Measurements from ENCODE around the gene PRR5L.

The PRR5L gene

GRCh38 chr11:36436064-36436463 is 140.0 kb downstream of the PRR5L start:
- H3K4me3 Mint-ChIP-seq = no peak overlapping the region
- no peak overlapping the region for H3K27ac Mint-ChIP-seq
- peaks cover 6% of the 10 kb centered on the region for H3K27me3 Mint-ChIP-seq (ENCODE audit: low read depth, poor library complexity)
- H3K4me1 Mint-ChIP-seq = peaks cover 9% of the 10 kb centered on the region
- no peak for DNase-seq
- no peaks in the 10 kb centered on the region for H3K9me3 Mint-ChIP-seq
- peaks cover 59% of the 10 kb centered on the region for H3K36me3 Mint-ChIP-seq (ENCODE audit: low read depth)
- TF ChIP-seq, protein P1, sequence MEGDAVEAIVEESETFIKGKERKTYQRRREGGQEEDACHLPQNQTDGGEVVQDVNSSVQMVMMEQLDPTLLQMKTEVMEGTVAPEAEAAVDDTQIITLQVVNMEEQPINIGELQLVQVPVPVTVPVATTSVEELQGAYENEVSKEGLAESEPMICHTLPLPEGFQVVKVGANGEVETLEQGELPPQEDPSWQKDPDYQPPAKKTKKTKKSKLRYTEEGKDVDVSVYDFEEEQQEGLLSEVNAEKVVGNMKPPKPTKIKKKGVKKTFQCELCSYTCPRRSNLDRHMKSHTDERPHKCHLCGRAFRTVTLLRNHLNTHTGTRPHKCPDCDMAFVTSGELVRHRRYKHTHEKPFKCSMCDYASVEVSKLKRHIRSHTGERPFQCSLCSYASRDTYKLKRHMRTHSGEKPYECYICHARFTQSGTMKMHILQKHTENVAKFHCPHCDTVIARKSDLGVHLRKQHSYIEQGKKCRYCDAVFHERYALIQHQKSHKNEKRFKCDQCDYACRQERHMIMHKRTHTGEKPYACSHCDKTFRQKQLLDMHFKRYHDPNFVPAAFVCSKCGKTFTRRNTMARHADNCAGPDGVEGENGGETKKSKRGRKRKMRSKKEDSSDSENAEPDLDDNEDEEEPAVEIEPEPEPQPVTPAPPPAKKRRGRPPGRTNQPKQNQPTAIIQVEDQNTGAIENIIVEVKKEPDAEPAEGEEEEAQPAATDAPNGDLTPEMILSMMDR (IDR thresholded peaks at IDR 0.05) = no peak

- Mint-ChIP-seq H3K9me3 (no peaks in the 10 kb centered on the region), H3K4me3 (no peak overlapping the region), H3K36me3 (ENCODE audit: low read depth) (peaks cover 60% of the 10 kb centered on the region), H3K4me1 (peaks cover 7% of the 10 kb centered on the region), H3K27ac (no peak overlapping the region), H3K27me3 (ENCODE audit: low read depth, poor library complexity) (peaks cover 6% of the 10 kb centered on the region)
- no peak for DNase-seq
- TF ChIP-seq, protein P1 (IDR thresholded peaks at IDR 0.05) = no peak
These were observed 140.5 kb downstream of the PRR5L start for GRCh38 chr11:36436589-36436988.

DNA sequence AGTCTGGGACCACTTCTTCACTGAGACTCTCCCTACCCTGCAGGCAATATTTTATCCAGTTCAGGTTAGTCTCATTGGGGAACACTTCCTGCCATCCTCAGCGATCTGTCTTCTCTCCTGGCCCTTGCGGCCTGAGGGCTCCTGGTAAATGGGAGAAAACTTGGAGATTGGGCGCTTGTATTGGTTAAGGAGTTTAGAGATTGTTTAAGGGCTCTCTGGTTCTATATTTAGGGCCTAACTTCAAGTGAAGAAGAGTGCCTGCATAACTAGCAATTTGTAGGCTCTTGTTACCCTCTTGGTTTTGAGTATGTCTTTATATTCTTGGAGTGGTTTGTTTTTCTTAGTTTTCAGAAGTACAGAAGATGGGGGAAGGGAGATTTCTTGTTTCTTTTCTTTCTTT is 141.3 kb downstream of the PRR5L start:
- TF ChIP-seq, protein P1 (IDR thresholded peaks at IDR 0.05) = no peak
- Mint-ChIP-seq H3K9me3 (no peaks in the 10 kb centered on the region), H3K27ac (no peak overlapping the region), H3K4me1 (peaks cover 5% of the 10 kb centered on the region), H3K4me3 (no peak overlapping the region), H3K36me3 (ENCODE audit: low read depth) (peaks cover 59% of the 10 kb centered on the region), H3K27me3 (ENCODE audit: low read depth, poor library complexity) (peaks cover 6% of the 10 kb centered on the region)
- DNase-seq = no peak

DNA sequence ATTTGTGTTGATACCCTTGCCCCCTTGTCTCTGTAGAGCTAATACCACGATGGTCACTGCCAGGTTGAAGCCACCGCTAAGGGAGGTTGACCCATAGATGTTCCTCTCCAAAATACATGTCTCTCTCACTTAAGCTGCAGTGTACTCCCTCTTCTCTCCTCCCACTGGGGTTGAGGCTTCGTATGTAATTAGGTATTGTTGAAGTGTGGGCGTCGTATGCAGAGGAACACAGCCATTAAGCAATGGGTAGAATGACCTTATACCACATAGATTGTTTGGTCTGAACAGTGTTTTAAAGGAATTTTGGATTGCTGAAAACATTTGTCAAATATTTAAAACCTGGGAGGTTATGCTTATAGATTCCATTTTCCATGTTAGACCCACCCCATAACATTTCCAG is 142.0 kb downstream of the PRR5L start:
- no peak for DNase-seq
- TF ChIP-seq, protein P1 (IDR thresholded peaks at IDR 0.05) = no peak
- H3K4me3 Mint-ChIP-seq = no peak overlapping the region
- H3K27me3 Mint-ChIP-seq (ENCODE audit: low read depth, poor library complexity) = peaks cover 6% of the 10 kb centered on the region
- H3K27ac Mint-ChIP-seq = no peak overlapping the region
- H3K9me3 Mint-ChIP-seq = peaks cover 3% of the 10 kb centered on the region
- H3K4me1 Mint-ChIP-seq = peaks cover 5% of the 10 kb centered on the region
- H3K36me3 Mint-ChIP-seq (ENCODE audit: low read depth) = peaks cover 65% of the 10 kb centered on the region

DNA sequence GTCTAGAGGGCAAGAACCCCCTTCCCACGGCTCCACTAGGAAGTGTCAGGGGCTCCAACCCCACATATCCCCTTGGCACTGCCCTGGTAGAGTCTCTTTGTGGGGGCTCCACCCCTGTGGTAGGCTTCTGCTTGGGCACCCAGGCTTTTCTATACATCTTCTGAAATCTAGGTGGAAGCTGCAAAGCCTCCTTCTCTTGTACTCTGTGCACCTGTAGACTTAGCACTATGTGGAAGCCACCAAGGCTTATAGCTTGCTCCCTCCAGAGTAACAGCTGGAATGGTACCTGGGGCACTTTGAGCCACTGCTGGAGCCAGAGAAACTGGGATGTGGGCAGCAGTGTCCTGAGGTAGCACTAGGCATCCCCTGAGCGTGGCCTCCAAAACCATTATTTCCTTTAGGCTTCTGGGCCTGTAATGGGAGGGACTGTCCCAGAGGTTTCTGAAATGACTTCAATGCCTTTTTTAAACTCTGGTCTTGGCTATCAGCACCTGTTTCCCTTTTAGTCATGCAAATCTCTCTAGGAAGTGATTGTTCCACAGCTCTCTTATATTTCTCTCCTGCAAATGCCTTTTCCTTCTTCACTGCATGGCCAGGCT is 145.6 kb downstream of the PRR5L start:
- Mint-ChIP-seq H3K4me1 (peaks cover 2% of the 10 kb centered on the region), H3K4me3 (no peak overlapping the region), H3K27me3 (ENCODE audit: low read depth, poor library complexity) (peaks cover 6% of the 10 kb centered on the region), H3K36me3 (ENCODE audit: low read depth) (peaks cover 51% of the 10 kb centered on the region), H3K9me3 (peaks cover 3% of the 10 kb centered on the region), H3K27ac (no peak overlapping the region)
- no peak for DNase-seq
- TF ChIP-seq, protein P1 (IDR thresholded peaks at IDR 0.05) = no peak

DNA sequence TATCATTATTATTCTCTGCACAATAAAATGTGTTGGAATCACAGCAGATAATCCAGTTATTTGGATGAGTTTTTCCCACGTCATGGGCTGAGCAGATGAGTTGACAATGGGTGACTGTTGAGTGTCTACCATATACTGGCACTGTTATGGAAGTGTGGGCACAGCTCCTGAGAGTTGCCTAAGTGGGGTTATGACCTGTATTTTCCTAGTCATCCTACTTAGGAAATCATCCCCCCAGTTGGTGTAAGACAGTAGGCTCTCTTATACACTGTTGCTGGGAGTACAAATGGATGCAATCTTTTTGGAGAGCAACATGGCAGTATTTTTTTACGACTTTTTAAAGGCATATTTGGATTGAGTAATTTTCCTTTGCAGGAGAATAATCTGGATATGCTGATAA is 147.6 kb downstream of the PRR5L start:
- TF ChIP-seq, protein P1 (IDR thresholded peaks at IDR 0.05) = no peak
- no peak for DNase-seq
- H3K9me3 Mint-ChIP-seq = peaks cover 3% of the 10 kb centered on the region
- H3K36me3 Mint-ChIP-seq (ENCODE audit: low read depth) = peaks cover 51% of the 10 kb centered on the region
- H3K4me3 Mint-ChIP-seq = no peak overlapping the region
- H3K4me1 Mint-ChIP-seq = peaks cover 17% of the 10 kb centered on the region
- H3K27ac Mint-ChIP-seq = no peak overlapping the region
- H3K27me3 Mint-ChIP-seq (ENCODE audit: low read depth, poor library complexity) = peaks cover 6% of the 10 kb centered on the region
